ENCODE measurements around the gene PKP1. TPM values are rescaled to one million over a fixed set of nuclear protein-coding genes. Genes with fewer than 3 reads are reported as not detected.

PKP1 gene
- total RNA-seq, 1 donor from 2014 or later, result not detected

GRCh38 chr1:201349092-201349491 is 65.8 kb downstream of the PKP1 start:
- TF ChIP-seq CTCF (conservative IDR thresholded peaks at IDR 0.05), result no peak
- no peaks in the 10 kb centered on the region for H3K36me3 Mint-ChIP-seq (ENCODE audit: low read depth)
- peaks cover 4% of the 10 kb centered on the region for H3K4me1 Mint-ChIP-seq
- H3K4me3 Mint-ChIP-seq, result no peak overlapping the region
- no peak for DNase-seq (ENCODE audit: low read depth, low spot score)
- H3K27ac Mint-ChIP-seq (ENCODE audit: unreplicated experiment), result no peak overlapping the region
- no peaks in the 10 kb centered on the region for H3K9me3 Mint-ChIP-seq
- H3K27me3 Mint-ChIP-seq (ENCODE audit: low read depth), result peaks cover 3% of the 10 kb centered on the region

DNA sequence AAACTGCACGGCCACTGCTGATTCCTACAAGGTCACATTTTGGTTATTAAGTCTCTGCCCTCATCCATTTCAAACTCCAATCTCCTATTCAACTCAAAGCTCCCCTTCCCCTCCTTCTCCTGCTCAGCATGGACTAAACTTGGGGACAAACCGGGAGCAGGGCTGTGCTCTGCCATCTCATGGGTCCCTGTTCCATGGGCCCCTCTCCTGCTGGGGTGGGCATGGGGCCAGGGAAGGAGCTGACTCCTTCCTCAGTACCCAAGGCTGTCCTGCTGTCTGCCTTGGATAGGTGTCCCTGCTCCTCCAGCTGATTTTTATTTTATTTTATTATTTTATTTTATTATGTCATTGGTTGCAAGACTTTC is 67.0 kb downstream of the PKP1 start:
- Mint-ChIP-seq H3K27ac (ENCODE audit: unreplicated experiment) (no peak overlapping the region), H3K4me1 (peaks cover 4% of the 10 kb centered on the region), H3K27me3 (ENCODE audit: low read depth) (peaks cover 3% of the 10 kb centered on the region), H3K4me3 (no peak overlapping the region), H3K9me3 (no peaks in the 10 kb centered on the region), H3K36me3 (ENCODE audit: low read depth) (no peaks in the 10 kb centered on the region)
- TF ChIP-seq CTCF (conservative IDR thresholded peaks at IDR 0.05), result no peak
- DNase-seq (ENCODE audit: low read depth, low spot score), result no peak

GRCh38 chr1:201350884-201351283 is 67.6 kb downstream of the PKP1 start:
- Mint-ChIP-seq H3K36me3 (ENCODE audit: low read depth) (no peaks in the 10 kb centered on the region), H3K27ac (ENCODE audit: unreplicated experiment) (no peak overlapping the region), H3K9me3 (no peaks in the 10 kb centered on the region), H3K4me1 (peaks cover 4% of the 10 kb centered on the region), H3K4me3 (no peak overlapping the region), H3K27me3 (ENCODE audit: low read depth) (peaks cover 3% of the 10 kb centered on the region)
- DNase-seq (ENCODE audit: low read depth, low spot score), result no peak
- no peak for TF ChIP-seq CTCF (conservative IDR thresholded peaks at IDR 0.05)

DNA sequence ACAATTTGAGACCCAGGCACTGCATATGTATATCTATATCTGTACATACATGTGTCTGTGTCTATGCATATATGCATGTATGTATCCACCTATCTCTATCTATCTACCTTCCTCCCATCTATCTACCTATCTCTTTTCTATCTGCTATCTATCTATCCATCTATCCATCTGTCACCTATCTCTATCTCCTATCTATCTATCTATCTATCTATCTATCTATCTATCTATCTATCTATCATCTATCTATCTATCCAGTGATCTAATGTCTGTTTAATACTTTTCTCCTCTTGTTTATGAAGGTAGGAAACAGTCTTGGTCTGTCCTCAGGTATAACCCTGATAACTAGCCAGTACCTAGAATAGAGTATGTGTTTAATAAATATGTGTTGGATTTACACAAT is 68.3 kb downstream of the PKP1 start:
- peaks cover 3% of the 10 kb centered on the region for H3K27me3 Mint-ChIP-seq (ENCODE audit: low read depth)
- H3K4me3 Mint-ChIP-seq, result no peak overlapping the region
- no peaks in the 10 kb centered on the region for H3K9me3 Mint-ChIP-seq
- no peak overlapping the region for H3K27ac Mint-ChIP-seq (ENCODE audit: unreplicated experiment)
- DNase-seq (ENCODE audit: low read depth, low spot score), result no peak
- no peaks in the 10 kb centered on the region for H3K36me3 Mint-ChIP-seq (ENCODE audit: low read depth)
- TF ChIP-seq CTCF (conservative IDR thresholded peaks at IDR 0.05), result no peak
- peaks cover 3% of the 10 kb centered on the region for H3K4me1 Mint-ChIP-seq

DNA sequence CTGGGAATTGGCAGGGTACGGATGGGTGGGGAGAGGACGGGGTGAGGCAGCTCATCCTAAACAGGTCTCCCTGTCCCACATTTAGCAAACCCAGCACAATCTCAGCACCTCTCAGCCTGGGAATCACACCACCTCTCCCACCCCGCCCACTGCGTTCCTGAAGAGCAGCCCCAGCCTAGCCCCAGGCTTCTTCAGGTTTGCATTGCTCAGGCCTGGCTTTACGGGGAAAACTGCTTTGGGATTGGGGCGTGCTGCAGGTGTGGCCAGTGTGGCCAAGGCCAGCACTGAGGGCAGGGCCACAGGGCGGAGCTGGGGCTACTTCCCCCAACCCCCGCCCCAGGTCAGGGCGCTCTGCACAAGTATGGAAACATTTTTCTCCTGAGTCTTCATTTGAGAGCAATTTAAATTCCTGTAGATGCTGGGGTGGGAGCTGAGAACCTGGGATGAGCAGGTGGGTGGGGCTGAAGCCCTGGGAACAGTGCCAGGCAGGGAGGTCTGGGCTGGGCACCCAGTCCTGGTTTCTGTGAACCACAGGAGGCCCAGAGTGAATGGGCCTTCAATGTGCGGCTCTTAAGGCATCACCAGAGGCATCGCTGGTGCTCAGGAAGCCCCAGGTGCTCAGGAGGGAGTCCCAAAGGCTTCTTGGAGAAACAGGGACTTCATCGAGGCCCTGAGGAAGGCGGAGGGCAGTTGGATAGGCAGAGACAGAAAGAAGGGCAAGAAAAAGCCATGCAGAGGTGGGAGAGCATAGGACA is 70.1 kb downstream of the PKP1 start:
- Mint-ChIP-seq H3K4me1 (no peaks in the 10 kb centered on the region), H3K36me3 (ENCODE audit: low read depth) (no peaks in the 10 kb centered on the region), H3K9me3 (no peaks in the 10 kb centered on the region), H3K27ac (ENCODE audit: unreplicated experiment) (no peak overlapping the region), H3K27me3 (ENCODE audit: low read depth) (peaks cover 3% of the 10 kb centered on the region), H3K4me3 (no peak overlapping the region)
- no peak for DNase-seq (ENCODE audit: low read depth, low spot score)
- no peak for TF ChIP-seq CTCF (conservative IDR thresholded peaks at IDR 0.05)

Measured in neural crest cell (in vitro differentiated cells).